ENCODE results near the gene ADAMTS2.

The ADAMTS2 gene

DNA sequence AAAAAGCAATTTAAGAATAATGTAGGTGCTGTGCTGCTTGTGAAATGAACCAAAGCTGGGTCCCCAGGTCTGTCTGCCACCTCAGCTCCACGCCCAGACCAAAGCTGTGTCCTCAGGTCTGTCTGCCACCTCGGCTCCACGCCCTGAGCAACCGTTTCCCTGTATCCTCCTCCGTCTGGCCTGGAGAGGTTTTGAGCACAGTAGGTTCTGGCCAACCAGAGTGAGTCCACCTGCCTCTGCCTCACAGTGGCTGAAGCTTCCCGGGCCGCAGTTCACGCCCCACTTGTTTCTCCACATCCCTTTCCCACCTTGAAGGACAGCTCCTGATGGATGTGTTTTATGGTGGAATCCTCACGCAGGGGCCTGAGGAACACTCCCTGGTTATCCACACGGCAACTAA, 120.5 kb downstream of the ADAMTS2 start:
- H3K18ac ChIP-seq (ENCODE audit: low read length) = peak overlapping the region; percentile 24
- H2AFZ ChIP-seq (ENCODE audit: insufficient read depth, low read length, poor library complexity) = no peak overlapping the region
- no peaks in the 10 kb centered on the region for H3K79me1 ChIP-seq (ENCODE audit: low read length)
- no peaks in the 10 kb centered on the region for H3K79me2 ChIP-seq (ENCODE audit: control insufficient read depth, insufficient read depth, low read length, poor library complexity)
- peaks cover 4 to 13% of the 10 kb centered on the region in 2 experiments for H3K36me3 ChIP-seq (ENCODE audit: control insufficient read depth in 1 of 2, insufficient read depth in 2 of 2, low read length in 2 of 2)
- no peak overlapping the region for H2BK120ac ChIP-seq (ENCODE audit: insufficient read depth, low read length, poor library complexity)
- H4K8ac ChIP-seq (ENCODE audit: low read depth, low read length) = no peak overlapping the region
- no peak overlapping the region for H2AK5ac ChIP-seq (ENCODE audit: low read length)
- no peak overlapping the region for H3K4me3 ChIP-seq (ENCODE audit: low read depth, low read length)
- no peak overlapping the region for H3K4me2 ChIP-seq (ENCODE audit: low read length)
- H3K23ac ChIP-seq (ENCODE audit: low read length) = no peak overlapping the region
- peaks cover 22% of the 10 kb centered on the region for H3K9me3 ChIP-seq (ENCODE audit: insufficient read depth, low read depth, low read length)
- H4K12ac ChIP-seq (ENCODE audit: low read depth, low read length) = no peak overlapping the region
- H3K4ac ChIP-seq (ENCODE audit: low read depth, low read length) = no peak overlapping the region
- no peak overlapping the region for H3K9ac ChIP-seq (ENCODE audit: low read length)
- H3K14ac ChIP-seq (ENCODE audit: low read length) = no peak overlapping the region
- no peak overlapping the region for H4K91ac ChIP-seq (ENCODE audit: low read depth, low read length)
- no peak overlapping the region for H2BK12ac ChIP-seq (ENCODE audit: low read length)
- H2BK5ac ChIP-seq (ENCODE audit: low read depth, low read length, poor library complexity) = no peak overlapping the region
- DNase-seq = no peak
- peaks cover 0 to 5% of the 10 kb centered on the region in 2 experiments for H3K4me1 ChIP-seq (ENCODE audit: control insufficient read depth in 1 of 2, insufficient read depth in 2 of 2, low read length in 2 of 2)
- no peak overlapping the region for H3K27ac ChIP-seq (ENCODE audit: low read depth, low read length)
- WGBS (ENCODE audit: extremely low coverage, insufficient coverage, insufficient read length) = no CpG with 5 or more reads among the region's 10 CpGs
- H3K27me3 ChIP-seq (ENCODE audit: insufficient read depth, low read length) = no peaks in the 10 kb centered on the region

DNA sequence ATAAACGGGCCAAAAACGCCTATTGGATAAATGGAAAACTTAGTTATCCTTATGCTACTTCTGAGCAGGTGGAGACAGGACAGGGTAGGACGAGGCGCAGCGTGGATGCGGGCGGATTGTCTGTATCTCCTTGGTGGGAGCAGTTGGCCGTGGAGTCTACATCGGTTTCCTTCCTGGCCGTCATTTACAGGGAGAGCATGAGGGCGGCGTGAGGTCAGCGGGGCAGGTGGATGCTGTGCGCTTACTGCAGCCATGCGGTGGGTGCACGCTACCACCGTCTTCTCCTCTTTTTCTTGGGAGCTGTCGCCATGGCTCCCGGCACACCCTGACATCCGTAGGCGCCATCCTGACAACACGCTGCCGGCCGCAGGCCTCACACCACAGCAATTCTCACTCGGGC, 121.3 kb downstream of the ADAMTS2 start:
- DNase-seq = no peak

DNA sequence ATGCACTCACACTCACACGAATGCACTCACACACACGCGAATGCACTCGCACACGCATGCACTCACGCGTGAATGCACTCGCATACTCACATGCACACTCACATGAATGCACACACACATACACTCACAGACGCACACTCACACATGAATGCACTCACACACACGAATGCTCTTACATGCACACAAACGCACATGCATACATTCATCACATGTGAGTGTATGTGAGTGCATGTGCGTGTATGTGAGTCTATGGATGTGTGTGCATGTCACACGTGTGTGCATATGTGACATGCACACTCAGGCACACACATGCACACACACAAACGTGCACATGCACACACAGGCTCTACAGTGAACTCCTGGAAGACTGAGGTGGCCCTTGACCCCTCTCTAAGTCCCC, 121.7 kb downstream of the ADAMTS2 start:
- Histone ChIP-seq H3K4me1 (ENCODE audit: control insufficient read depth in 1 of 2, insufficient read depth in 2 of 2, low read length in 2 of 2) (peaks cover 0 to 4% of the 10 kb centered on the region in 2 experiments), H3K79me1 (ENCODE audit: low read length) (no peaks in the 10 kb centered on the region), H2BK120ac (ENCODE audit: insufficient read depth, low read length, poor library complexity) (no peak overlapping the region), H3K14ac (ENCODE audit: low read length) (no peak overlapping the region), H2BK12ac (ENCODE audit: low read length) (no peak overlapping the region), H2AK5ac (ENCODE audit: low read length) (no peak overlapping the region), H3K79me2 (ENCODE audit: control insufficient read depth, insufficient read depth, low read length, poor library complexity) (no peaks in the 10 kb centered on the region), H3K18ac (ENCODE audit: low read length) (no peak overlapping the region), H3K27ac (ENCODE audit: low read depth, low read length) (no peak overlapping the region), H2BK5ac (ENCODE audit: low read depth, low read length, poor library complexity) (no peak overlapping the region), H4K91ac (ENCODE audit: low read depth, low read length) (no peak overlapping the region), H3K9ac (ENCODE audit: low read length) (no peak overlapping the region), H3K36me3 (ENCODE audit: control insufficient read depth in 1 of 2, insufficient read depth in 2 of 2, low read length in 2 of 2) (peaks cover 4 to 13% of the 10 kb centered on the region in 2 experiments), H4K8ac (ENCODE audit: low read depth, low read length) (no peak overlapping the region), H3K9me3 (ENCODE audit: insufficient read depth, low read depth, low read length) (peaks cover 22% of the 10 kb centered on the region), H2AFZ (ENCODE audit: insufficient read depth, low read length, poor library complexity) (no peak overlapping the region), H3K23ac (ENCODE audit: low read length) (peak overlapping the region; percentile 5), H3K4ac (ENCODE audit: low read depth, low read length) (no peak overlapping the region), H3K27me3 (ENCODE audit: insufficient read depth, low read length) (no peaks in the 10 kb centered on the region), H4K12ac (ENCODE audit: low read depth, low read length) (no peak overlapping the region), H3K4me3 (ENCODE audit: low read depth, low read length) (peak overlapping the region; percentile 27), H3K4me2 (ENCODE audit: low read length) (no peak overlapping the region)
- no peak for DNase-seq
- WGBS (ENCODE audit: extremely low coverage, insufficient coverage, insufficient read length) = no CpG with 5 or more reads among the region's 14 CpGs

More for the DNA sequence above, 121.3 kb downstream of the ADAMTS2 start:
- Histone ChIP-seq H2BK12ac (ENCODE audit: low read length) (no peak overlapping the region), H3K9ac (ENCODE audit: low read length) (no peak overlapping the region), H2BK120ac (ENCODE audit: insufficient read depth, low read length, poor library complexity) (no peak overlapping the region), H2AFZ (ENCODE audit: insufficient read depth, low read length, poor library complexity) (no peak overlapping the region), H3K4me1 (ENCODE audit: control insufficient read depth in 1 of 2, insufficient read depth in 2 of 2, low read length in 2 of 2) (peaks cover 0 to 5% of the 10 kb centered on the region in 2 experiments), H3K4me3 (ENCODE audit: low read depth, low read length) (peak overlapping the region; percentile 34), H4K91ac (ENCODE audit: low read depth, low read length) (no peak overlapping the region), H3K9me3 (ENCODE audit: insufficient read depth, low read depth, low read length) (peaks cover 22% of the 10 kb centered on the region), H4K8ac (ENCODE audit: low read depth, low read length) (no peak overlapping the region), H3K14ac (ENCODE audit: low read length) (no peak overlapping the region), H3K4me2 (ENCODE audit: low read length) (no peak overlapping the region), H4K12ac (ENCODE audit: low read depth, low read length) (no peak overlapping the region), H3K23ac (ENCODE audit: low read length) (no peak overlapping the region), H3K79me2 (ENCODE audit: control insufficient read depth, insufficient read depth, low read length, poor library complexity) (no peaks in the 10 kb centered on the region), H3K79me1 (ENCODE audit: low read length) (no peaks in the 10 kb centered on the region), H3K36me3 (ENCODE audit: control insufficient read depth in 1 of 2, insufficient read depth in 2 of 2, low read length in 2 of 2) (peaks cover 4 to 13% of the 10 kb centered on the region in 2 experiments), H2BK5ac (ENCODE audit: low read depth, low read length, poor library complexity) (no peak overlapping the region), H3K18ac (ENCODE audit: low read length) (no peak overlapping the region), H3K27me3 (ENCODE audit: insufficient read depth, low read length) (no peaks in the 10 kb centered on the region), H2AK5ac (ENCODE audit: low read length) (no peak overlapping the region), H3K27ac (ENCODE audit: low read depth, low read length) (no peak overlapping the region), H3K4ac (ENCODE audit: low read depth, low read length) (no peak overlapping the region)
- no CpG with 5 or more reads among the region's 25 CpGs for WGBS (ENCODE audit: extremely low coverage, insufficient coverage, insufficient read length)

DNA sequence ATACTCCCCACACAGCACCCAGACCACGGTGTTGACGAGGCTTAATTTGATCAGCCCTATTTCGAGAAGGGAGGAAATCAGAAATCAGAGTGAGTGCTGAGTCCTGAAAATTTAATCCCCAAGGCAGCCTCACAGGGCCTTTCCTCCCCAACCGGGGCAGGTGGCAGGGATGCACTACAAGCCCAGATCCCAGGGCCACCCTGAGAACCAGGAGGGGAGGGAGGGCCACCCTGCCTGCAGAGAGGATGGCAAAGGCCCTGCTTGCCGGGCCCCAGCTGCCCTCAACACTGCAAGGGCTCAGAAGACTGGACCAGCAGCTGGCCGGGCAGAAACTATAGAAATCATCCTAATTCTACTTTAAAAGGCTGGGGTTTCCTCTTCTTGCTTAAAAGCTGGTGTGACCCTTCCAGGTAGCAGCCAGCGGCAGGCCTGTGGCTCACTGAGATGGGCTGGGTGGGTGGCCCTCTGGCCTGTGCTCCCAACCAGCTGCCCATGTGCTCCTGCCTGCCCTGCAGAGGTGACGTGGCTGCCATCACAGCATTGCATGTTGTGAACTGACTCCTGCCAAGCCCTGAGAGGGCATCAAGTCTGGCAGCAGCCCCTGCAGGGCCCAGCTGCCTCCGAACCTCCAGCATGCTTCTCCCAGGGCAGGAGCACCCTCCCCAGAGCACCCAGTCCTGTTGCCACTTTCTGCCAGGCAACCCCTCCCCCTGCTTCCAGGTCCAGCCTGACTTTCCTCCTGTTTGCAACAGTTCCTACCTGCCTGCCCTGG, 122.8 kb downstream of the ADAMTS2 start:
- H3K27ac ChIP-seq (ENCODE audit: low read depth, low read length) = no peak overlapping the region
- no peak overlapping the region for H3K18ac ChIP-seq (ENCODE audit: low read length)
- no peak for DNase-seq
- no peak overlapping the region for H4K91ac ChIP-seq (ENCODE audit: low read depth, low read length)
- H3K27me3 ChIP-seq (ENCODE audit: insufficient read depth, low read length) = no peaks in the 10 kb centered on the region
- no peaks in the 10 kb centered on the region for H3K79me2 ChIP-seq (ENCODE audit: control insufficient read depth, insufficient read depth, low read length, poor library complexity)
- WGBS (ENCODE audit: extremely low coverage, insufficient coverage, insufficient read length) = no CpG with 5 or more reads among the region's 9 CpGs
- H2AK5ac ChIP-seq (ENCODE audit: low read length) = no peak overlapping the region
- H2BK12ac ChIP-seq (ENCODE audit: low read length) = no peak overlapping the region
- H4K8ac ChIP-seq (ENCODE audit: low read depth, low read length) = no peak overlapping the region
- peaks cover 22% of the 10 kb centered on the region for H3K9me3 ChIP-seq (ENCODE audit: insufficient read depth, low read depth, low read length)
- H3K36me3 ChIP-seq (ENCODE audit: control insufficient read depth in 1 of 2, insufficient read depth in 2 of 2, low read length in 2 of 2) = peaks cover 4 to 13% of the 10 kb centered on the region in 2 experiments
- H3K23ac ChIP-seq (ENCODE audit: low read length) = no peak overlapping the region
- no peak overlapping the region for H3K4me3 ChIP-seq (ENCODE audit: low read depth, low read length)
- no peak overlapping the region for H4K12ac ChIP-seq (ENCODE audit: low read depth, low read length)
- H3K4me2 ChIP-seq (ENCODE audit: low read length) = no peak overlapping the region
- H3K4ac ChIP-seq (ENCODE audit: low read depth, low read length) = no peak overlapping the region
- H2BK5ac ChIP-seq (ENCODE audit: low read depth, low read length, poor library complexity) = no peak overlapping the region
- peaks cover 4 to 9% of the 10 kb centered on the region in 2 experiments for H3K4me1 ChIP-seq (ENCODE audit: control insufficient read depth in 1 of 2, insufficient read depth in 2 of 2, low read length in 2 of 2)
- no peak overlapping the region for H2AFZ ChIP-seq (ENCODE audit: insufficient read depth, low read length, poor library complexity)
- no peak overlapping the region for H3K14ac ChIP-seq (ENCODE audit: low read length)
- no peak overlapping the region for H3K9ac ChIP-seq (ENCODE audit: low read length)
- no peak overlapping the region for H2BK120ac ChIP-seq (ENCODE audit: insufficient read depth, low read length, poor library complexity)
- H3K79me1 ChIP-seq (ENCODE audit: low read length) = no peaks in the 10 kb centered on the region
